GM15510 (cell line): ENCODE measurements around the gene PPP1R13L.
A peak's percentile ranks its signal among the peaks of the same experiment; 100 is the strongest.

ENCODE experiments used
- POLR2A ChIP-seq: IDR thresholded peaks from 3 replicates; pipeline ENCODE4 v1.6.1; 2011; ENCODE audit warnings: borderline replicate concordance; ENCODE audit not compliant: insufficient read length; ENCODE audit errors: extremely low read depth

PPP1R13L gene

DNA sequence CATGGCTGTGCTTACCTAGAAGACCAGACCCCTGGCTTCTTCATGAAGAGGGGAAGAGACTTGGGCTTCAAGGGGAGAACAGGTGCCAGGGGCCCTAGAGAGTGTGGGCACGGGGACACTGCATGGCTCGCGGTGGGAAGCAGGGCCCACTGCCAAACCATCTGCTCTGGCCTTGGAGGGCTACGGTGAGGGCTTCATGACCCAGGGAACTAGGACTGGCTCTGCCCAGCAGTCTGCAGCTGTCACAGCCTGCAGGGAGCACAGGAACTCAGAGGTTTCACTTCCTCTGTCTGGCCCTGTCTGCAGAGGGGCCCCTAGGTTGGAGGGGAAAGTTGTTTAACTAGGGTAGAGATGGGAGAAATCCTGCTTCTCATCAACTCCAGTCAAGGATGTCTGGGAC lies 14.5 kb upstream of the PPP1R13L start:
- peak; percentile 22 for TF ChIP-seq POLR2A

DNA sequence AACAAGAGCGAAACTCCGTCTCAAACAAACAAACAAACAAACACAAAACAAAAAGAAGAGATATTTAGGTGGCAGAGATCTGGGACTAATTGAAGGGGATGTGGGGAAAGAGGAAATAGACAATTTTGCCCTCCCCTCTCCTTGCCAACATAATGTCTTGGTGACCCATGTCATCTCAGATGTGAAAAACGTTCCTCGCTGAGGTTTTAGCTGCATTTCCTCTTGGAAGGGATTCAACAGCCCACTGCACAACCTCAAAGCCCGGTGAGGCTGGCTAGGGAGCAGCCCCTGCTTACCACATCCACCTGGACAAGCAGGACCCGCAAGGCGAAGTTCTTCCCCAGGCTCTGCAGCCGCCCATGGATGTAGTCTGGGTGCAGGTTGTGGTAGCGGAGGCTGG lies 13.9 kb upstream of the PPP1R13L start:
- TF ChIP-seq POLR2A, result no peak

- TF ChIP-seq POLR2A, result no peak
These were observed 12.3 kb upstream of the PPP1R13L start for GRCh38 chr19:45417151-45417550.

DNA sequence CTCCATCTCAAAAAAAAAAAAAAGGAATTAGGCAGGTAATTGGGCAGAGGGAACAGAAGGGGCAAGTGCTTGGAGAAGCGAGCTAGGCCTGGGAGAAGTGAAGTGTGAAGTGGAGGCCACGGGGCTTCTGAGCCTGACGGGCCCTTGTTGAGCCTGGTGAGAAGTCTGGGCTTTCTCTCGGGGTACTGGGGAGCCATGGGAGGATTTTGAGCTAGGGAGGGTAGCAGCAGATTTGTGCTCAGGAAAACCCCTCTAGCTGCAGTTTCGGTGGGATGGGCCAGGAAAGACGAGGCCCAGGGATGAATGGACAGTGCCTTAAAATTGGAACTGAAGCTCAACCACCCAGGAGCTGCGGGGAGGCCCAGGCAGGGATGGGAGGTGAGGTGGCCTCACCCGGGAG lies 9.6 kb upstream of the PPP1R13L start:
- TF ChIP-seq POLR2A, result no peak

DNA sequence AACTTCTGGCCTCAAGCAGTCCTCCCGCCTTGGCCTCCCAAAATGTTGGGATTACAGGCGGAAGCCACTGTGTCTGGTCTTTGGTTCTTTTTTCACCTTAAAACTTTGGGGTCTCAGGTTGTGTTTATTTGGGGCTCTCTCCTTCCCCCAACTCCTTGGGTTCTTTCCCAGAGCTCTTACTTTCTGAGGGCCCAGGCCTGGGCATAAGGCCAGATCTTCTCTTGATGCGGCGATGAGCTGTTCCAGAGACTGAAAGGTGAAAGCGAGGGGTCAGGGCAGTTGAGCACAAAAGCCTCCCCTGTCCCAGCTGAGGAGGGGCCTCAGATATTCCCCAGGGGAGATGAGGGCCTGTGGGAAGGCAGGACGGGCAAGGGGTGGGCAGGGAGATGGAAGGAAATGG lies 8.6 kb upstream of the PPP1R13L start:
- TF ChIP-seq POLR2A, result no peak

GRCh38 chr19:45409557-45409920 lies 4.7 kb upstream of the PPP1R13L start:
- no peak for TF ChIP-seq POLR2A

DNA sequence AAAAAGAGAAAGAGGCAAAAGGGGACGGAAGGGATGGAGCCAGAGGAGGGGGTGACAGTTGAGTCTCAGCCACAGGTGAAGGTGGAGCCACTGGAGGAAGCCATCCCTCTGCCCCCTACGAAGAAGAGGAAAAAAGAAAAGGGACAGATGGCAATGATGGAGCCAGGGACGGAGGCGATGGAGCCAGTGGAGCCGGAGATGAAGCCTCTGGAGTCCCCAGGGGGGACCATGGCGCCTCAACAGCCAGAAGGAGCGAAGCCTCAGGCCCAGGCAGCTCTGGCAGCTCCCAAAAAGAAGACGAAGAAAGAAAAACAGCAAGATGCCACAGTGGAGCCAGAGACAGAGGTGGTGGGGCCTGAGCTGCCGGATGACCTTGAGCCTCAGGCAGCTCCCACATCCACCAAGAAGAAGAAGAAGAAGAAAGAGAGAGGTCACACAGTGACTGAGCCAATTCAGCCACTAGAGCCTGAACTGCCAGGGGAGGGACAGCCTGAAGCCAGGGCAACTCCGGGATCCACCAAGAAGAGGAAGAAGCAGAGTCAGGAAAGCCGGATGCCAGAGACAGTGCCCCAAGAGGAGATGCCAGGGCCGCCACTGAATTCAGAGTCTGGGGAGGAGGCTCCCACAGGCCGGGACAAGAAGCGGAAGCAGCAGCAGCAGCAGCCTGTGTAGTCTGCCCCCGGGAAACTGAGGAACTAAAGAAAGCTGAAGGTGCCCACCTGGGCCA lies 4.1 kb upstream of the PPP1R13L start:
- no peak for TF ChIP-seq POLR2A

DNA sequence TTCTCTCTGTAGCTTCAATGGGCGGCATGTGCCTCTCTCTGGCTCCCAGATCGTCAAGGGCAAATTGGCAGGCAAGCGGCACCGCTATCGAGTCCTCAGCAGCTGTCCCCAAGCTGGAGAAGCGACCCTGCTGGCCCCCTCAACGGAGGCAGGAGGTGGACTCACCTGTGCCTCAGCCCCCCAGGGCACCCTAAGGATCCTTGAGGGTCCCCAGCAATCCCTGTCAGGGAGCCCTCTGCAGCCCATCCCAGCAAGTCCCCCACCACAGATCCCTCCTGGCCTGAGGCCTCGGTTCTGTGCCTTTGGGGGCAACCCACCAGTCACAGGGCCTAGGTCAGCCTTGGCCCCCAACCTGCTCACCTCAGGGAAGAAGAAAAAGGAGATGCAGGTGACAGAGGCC lies 3.3 kb upstream of the PPP1R13L start:
- no peak for TF ChIP-seq POLR2A

GRCh38 chr19:45407091-45407375 lies 2.2 kb upstream of the PPP1R13L start:
- TF ChIP-seq POLR2A, result no peak

- peak; percentile 83 for TF ChIP-seq POLR2A
These were observed 1.6 kb upstream of the PPP1R13L start, which contains the start of gene POLR1G for GRCh38 chr19:45406226-45407090. TSS of gene POLR1G (plus strand) at chr19:45406644. CDS start at chr19:45406697, 53 bp downstream.

GRCh38 chr19:45405435-45406225 lies 761 bp upstream of the PPP1R13L start:
- TF ChIP-seq POLR2A, result peak; percentile 52

- TF ChIP-seq POLR2A, result no peak
These were observed 900 bp downstream of the PPP1R13L start for GRCh38 chr19:45403781-45404556.

DNA sequence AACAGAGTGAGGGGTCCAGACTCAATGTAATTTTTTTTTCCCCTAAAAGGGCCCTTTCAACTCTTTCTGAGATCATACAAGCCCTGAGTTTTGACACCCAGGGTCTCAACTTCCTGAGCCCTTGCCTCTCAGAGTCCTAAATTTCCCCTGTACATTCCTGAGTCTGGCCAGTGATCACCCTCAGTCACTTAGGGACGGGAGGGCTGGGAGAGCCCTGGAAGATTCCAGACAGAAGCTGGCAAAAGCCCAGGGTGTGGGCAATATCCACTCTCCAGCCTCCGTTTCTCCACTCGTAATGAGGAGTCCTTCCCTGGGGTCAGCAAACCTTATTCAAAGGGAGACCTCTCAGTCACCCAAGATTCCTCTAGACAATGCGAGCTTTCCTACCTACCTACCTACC lies 1.6 kb downstream of the PPP1R13L start:
- TF ChIP-seq POLR2A, result no peak

DNA sequence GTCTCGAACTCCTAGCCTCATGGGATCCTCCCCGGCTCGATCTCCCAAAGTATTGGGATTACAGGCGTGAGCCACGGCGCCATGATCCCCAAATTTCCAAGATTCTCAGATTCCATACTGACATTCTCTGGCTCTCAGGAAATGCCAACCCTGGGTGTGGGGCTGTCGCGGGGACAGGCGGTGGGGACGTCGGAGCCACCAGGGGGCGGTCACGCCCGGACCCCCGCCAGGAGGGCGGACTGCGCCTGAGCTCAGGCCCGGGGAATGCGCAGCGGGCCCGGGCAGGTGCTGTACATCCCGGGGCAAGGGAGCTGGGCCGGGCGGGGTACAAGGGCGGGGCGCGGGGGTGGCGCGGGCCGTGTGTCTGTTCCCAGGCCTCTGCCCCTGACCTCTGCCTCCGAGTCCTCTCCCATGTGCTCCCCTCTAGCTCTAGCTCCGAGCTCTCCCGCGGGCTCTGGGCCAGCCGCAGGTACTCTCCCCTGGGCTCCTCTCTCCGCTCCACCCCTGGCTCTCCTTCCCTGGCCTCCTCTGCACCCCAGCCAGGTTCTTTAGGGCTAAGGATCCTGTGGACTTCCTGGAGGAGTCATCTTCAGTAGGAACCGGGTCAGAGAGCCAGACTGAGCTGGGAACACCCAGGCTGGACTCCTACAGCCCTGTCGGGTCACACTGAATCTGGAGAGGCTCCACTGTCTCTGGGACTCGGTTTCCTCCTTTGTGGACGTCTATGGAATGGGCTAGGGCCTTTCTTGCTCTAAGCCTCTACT lies 2.4 kb downstream of the PPP1R13L start:
- TF ChIP-seq POLR2A, result no peak
